ENCODE results near the gene CCDC188. TPM values are rescaled to one million over a fixed set of nuclear protein-coding genes. Genes with fewer than 3 reads are reported as not detected.

The CCDC188 gene
- total and polyA plus RNA-seq, 9 of the 15 experiments (the other 6 are each of a cell fraction or from before 2014, with no cell fraction given) = not detected

DNA sequence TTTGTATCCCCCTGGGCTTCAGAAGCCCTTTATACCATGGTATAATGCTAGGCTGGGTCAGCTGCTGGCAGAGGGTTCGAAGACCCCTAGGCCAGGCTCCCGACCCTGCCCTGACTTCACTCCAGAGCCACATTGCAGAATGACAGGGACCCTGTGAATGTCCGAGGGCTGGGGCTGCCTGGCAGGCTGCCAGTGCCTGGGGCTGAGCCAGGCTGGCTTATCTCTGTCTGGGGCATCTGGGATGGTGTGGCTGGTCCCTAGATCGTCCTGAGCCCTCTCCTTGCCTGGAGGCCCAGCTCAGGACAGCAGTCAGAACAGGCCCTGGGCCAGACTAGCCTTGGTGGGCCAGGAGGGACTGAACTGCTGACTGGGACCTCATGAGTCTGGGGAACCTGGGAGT is 15.6 kb downstream of the CCDC188 start:
- H4K20me1 ChIP-seq (replicated peaks; ENCODE audit: control insufficient read depth, insufficient read depth, low read length) = peaks cover 57% of the 10 kb centered on the region
- H3K79me2 ChIP-seq (ENCODE audit: control insufficient read depth, insufficient read depth, low read length) = peaks cover 21% of the 10 kb centered on the region
- intact Hi-C loops (cut with micrococcal nuclease) (no loop called here), in situ Hi-C loops (cut with MboI) (no loop called here)
- H3K4me1 ChIP-seq (replicated peaks in 1 of 2; ENCODE audit: control insufficient read depth in 2 of 2, insufficient read depth in 2 of 2, low read length in 2 of 2) = peaks cover 17 to 90% of the 10 kb centered on the region in 2 experiments
- no peaks in the 10 kb centered on the region for H3K9me3 ChIP-seq (replicated peaks; ENCODE audit: control insufficient read depth, insufficient read depth, low read depth, low read length)
- H3K9me1 ChIP-seq (ENCODE audit: control insufficient read depth, insufficient read depth, low read length) = peaks cover 18% of the 10 kb centered on the region
- BruUV-seq (replicated peaks) = no TSS peak
- peak; percentile 35 for FAIRE-seq
- peak in 1 of 4 experiments; percentile 68 for DNase-seq (ENCODE audit: extremely low read depth in 1 of 4, low spot score in 3 of 4)
- no peak overlapping the region for H3K4me2 ChIP-seq (ENCODE audit: insufficient read depth, low read length)
- no peak for ATAC-seq
- no peak overlapping the region for H3K27ac ChIP-seq (ENCODE audit: extremely low read depth, low read depth, low read length)
- H2AFZ ChIP-seq (ENCODE audit: low read depth, low read length) = no peak overlapping the region
- CTCF ChIA-PET (ENCODE audit: low intra/inter-chr PET ratio) = no interaction called here
- WGBS (ENCODE audit: insufficient coverage, low coverage, missing lambda C conversion rate) = 48% methylated on average over 4 of the region's 4 CpGs
- H3K27me3 ChIP-seq (ENCODE audit: control insufficient read depth in 2 of 2, insufficient read depth in 2 of 2, low read length in 2 of 2) = no peaks in the 10 kb centered on the region
- H3K4me3 ChIP-seq = no peak overlapping the region
- peaks cover 10% of the 10 kb centered on the region; the same call in 2 of the 3 replicates for H3K36me3 ChIP-seq (ENCODE audit: control insufficient read depth, insufficient read depth, low read length)
- H3K9ac ChIP-seq (ENCODE audit: insufficient read depth in 1 of 2, low read depth in 2 of 2, low read length in 2 of 2) = peak overlapping the region in 1 of 2 experiments; percentile 79; a peak in 2 of 4 replicates
- POLR2A ChIA-PET = interaction anchor here (0.6 to 7.2 kb wide), 4 partner anchors 10 to 147 kb away, joined by 4 to 68 read pairs (median 5); no protein-coding TSS in a partner anchor
- TF ChIP-seq, protein P1, sequence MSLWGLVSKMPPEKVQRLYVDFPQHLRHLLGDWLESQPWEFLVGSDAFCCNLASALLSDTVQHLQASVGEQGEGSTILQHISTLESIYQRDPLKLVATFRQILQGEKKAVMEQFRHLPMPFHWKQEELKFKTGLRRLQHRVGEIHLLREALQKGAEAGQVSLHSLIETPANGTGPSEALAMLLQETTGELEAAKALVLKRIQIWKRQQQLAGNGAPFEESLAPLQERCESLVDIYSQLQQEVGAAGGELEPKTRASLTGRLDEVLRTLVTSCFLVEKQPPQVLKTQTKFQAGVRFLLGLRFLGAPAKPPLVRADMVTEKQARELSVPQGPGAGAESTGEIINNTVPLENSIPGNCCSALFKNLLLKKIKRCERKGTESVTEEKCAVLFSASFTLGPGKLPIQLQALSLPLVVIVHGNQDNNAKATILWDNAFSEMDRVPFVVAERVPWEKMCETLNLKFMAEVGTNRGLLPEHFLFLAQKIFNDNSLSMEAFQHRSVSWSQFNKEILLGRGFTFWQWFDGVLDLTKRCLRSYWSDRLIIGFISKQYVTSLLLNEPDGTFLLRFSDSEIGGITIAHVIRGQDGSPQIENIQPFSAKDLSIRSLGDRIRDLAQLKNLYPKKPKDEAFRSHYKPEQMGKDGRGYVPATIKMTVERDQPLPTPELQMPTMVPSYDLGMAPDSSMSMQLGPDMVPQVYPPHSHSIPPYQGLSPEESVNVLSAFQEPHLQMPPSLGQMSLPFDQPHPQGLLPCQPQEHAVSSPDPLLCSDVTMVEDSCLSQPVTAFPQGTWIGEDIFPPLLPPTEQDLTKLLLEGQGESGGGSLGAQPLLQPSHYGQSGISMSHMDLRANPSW (CRISPR knock-in tag; IDR thresholded peaks at IDR 0.05) = 0 out of 2 replicates have a peak, but pooled peaks have one; percentile 26
- TF ChIP-seq NFIX (CRISPR knock-in tag; IDR thresholded peaks at IDR 0.05; ENCODE audit: low read depth) = peak; percentile 53
- TF ChIP-seq NFIC (IDR thresholded peaks at IDR 0.05) = peak; percentile 93
- TF ChIP-seq, protein P2, sequence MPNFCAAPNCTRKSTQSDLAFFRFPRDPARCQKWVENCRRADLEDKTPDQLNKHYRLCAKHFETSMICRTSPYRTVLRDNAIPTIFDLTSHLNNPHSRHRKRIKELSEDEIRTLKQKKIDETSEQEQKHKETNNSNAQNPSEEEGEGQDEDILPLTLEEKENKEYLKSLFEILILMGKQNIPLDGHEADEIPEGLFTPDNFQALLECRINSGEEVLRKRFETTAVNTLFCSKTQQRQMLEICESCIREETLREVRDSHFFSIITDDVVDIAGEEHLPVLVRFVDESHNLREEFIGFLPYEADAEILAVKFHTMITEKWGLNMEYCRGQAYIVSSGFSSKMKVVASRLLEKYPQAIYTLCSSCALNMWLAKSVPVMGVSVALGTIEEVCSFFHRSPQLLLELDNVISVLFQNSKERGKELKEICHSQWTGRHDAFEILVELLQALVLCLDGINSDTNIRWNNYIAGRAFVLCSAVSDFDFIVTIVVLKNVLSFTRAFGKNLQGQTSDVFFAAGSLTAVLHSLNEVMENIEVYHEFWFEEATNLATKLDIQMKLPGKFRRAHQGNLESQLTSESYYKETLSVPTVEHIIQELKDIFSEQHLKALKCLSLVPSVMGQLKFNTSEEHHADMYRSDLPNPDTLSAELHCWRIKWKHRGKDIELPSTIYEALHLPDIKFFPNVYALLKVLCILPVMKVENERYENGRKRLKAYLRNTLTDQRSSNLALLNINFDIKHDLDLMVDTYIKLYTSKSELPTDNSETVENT (CRISPR knock-in tag; IDR thresholded peaks at IDR 0.05) = peak; percentile 31; the same call in 1 of the 2 replicates
- TF ChIP-seq ELF1 (tag; IDR thresholded peaks at IDR 0.05) = no peak
- TF ChIP-seq ZNF655 (CRISPR knock-in tag; IDR thresholded peaks at IDR 0.05) = no peak
